GM21447 (cell line): Measurements from ENCODE around the gene SLC25A51.
A peak's percentile ranks its signal among the peaks of the same experiment; 100 is the strongest.

ENCODE experiments used
- ATAC-seq: cut with Tn5 transposase; IDR thresholded peaks from one replicate; pipeline ENCODE4 v1.9.1; 2021; ENCODE audit not compliant: unreplicated experiment

Gene SLC25A51

GRCh38 chr9:37903647-37904444, at the start of gene SLC25A51:
Gene SLC25A51, minus strand, starts transcription at chr9:37904127. Its CDS starts 15,577 bp downstream, at chr9:37888550.
- peak; percentile 78 for ATAC-seq

- no peak for ATAC-seq
Measured at GRCh38 chr9:37953206-37953774, 49.4 kb upstream of the SLC25A51 start.

GRCh38 chr9:37952731-37953130, 48.8 kb upstream of the SLC25A51 start:
- ATAC-seq: no peak

GRCh38 chr9:37951671-37952449, 47.9 kb upstream of the SLC25A51 start:
- ATAC-seq: no peak

- ATAC-seq: no peak
Measured at GRCh38 chr9:37950561-37950960, 46.6 kb upstream of the SLC25A51 start.

GRCh38 chr9:37949576-37949975, 45.6 kb upstream of the SLC25A51 start:
- no peak for ATAC-seq

- no peak for ATAC-seq
Measured at GRCh38 chr9:37948417-37948980, 44.6 kb upstream of the SLC25A51 start.

- no peak for ATAC-seq
Measured at GRCh38 chr9:37947977-37948376, 44.0 kb upstream of the SLC25A51 start.

GRCh38 chr9:37947471-37947870, 43.5 kb upstream of the SLC25A51 start:
- ATAC-seq: no peak

GRCh38 chr9:37946971-37947370, 43.0 kb upstream of the SLC25A51 start:
- no peak for ATAC-seq

- ATAC-seq: no peak
Measured at GRCh38 chr9:37946041-37946440, 42.1 kb upstream of the SLC25A51 start.

- ATAC-seq: no peak
Measured at GRCh38 chr9:37944671-37945481, 40.9 kb upstream of the SLC25A51 start.

GRCh38 chr9:37944266-37944650, 40.3 kb upstream of the SLC25A51 start:
- no peak for ATAC-seq

GRCh38 chr9:37943345-37944265, 39.7 kb upstream of the SLC25A51 start:
- ATAC-seq: no peak

- ATAC-seq: no peak
Measured at GRCh38 chr9:37942621-37943344, 38.9 kb upstream of the SLC25A51 start.

- no peak for ATAC-seq
Measured at GRCh38 chr9:37941253-37941652, 37.3 kb upstream of the SLC25A51 start.

- ATAC-seq: no peak
Measured at GRCh38 chr9:37939575-37940095, 35.7 kb upstream of the SLC25A51 start.

- no peak for ATAC-seq
Measured at GRCh38 chr9:37938121-37938891, 34.4 kb upstream of the SLC25A51 start.
